Measurements from ENCODE around the gene AMMECR1L.
A peak's percentile ranks its signal among the peaks of the same experiment; 100 is the strongest.
"Not testable (repeated sequence)": the region's sequence is repeated elsewhere in the genome, so short reads cannot be mapped to it uniquely, and the experiment has no call there.

Gene AMMECR1L

GRCh38 chr2:127841466-127842178, 44.1 kb downstream of the AMMECR1L start:
- DNase-seq (ENCODE audit: low read depth): no peak

GRCh38 chr2:127840893-127841292, 44.9 kb downstream of the AMMECR1L start:
- no peak for DNase-seq (ENCODE audit: low read depth)

- DNase-seq (ENCODE audit: low read depth): no peak
These were observed 50.8 kb downstream of the AMMECR1L start for GRCh38 chr2:127834951-127835350.

- DNase-seq (ENCODE audit: low read depth): peak; percentile 45
These were observed 55.9 kb downstream of the AMMECR1L start for GRCh38 chr2:127829845-127830246.

GRCh38 chr2:127826708-127827107, 59.0 kb downstream of the AMMECR1L start:
- not testable (repeated sequence) for DNase-seq (ENCODE audit: low read depth)

GRCh38 chr2:127826047-127826446, 59.7 kb downstream of the AMMECR1L start:
- no peak for DNase-seq (ENCODE audit: low read depth)

GRCh38 chr2:127820080-127820668, 65.6 kb downstream of the AMMECR1L start:
- DNase-seq (ENCODE audit: low read depth): no peak

- DNase-seq (ENCODE audit: low read depth): no peak
These were observed 66.8 kb downstream of the AMMECR1L start for GRCh38 chr2:127818794-127819425.

- no peak for DNase-seq (ENCODE audit: low read depth)
These were observed 67.5 kb downstream of the AMMECR1L start for GRCh38 chr2:127818241-127818640.

- no peak for DNase-seq (ENCODE audit: low read depth)
These were observed 71.1 kb downstream of the AMMECR1L start for GRCh38 chr2:127814677-127815076.

- not testable (repeated sequence) for DNase-seq (ENCODE audit: low read depth)
These were observed 73.3 kb downstream of the AMMECR1L start for GRCh38 chr2:127812441-127812840.

Data from T-helper 22 cell (primary cell).